Coronary artery (tissue), 2 donors: Measurements from ENCODE around the gene CEBPE.

Experiments
- DNase-seq: peaks from one replicate; pipeline ENCODE4 v3.0.0-alpha.2; 2017; ENCODE audit warnings: low spot score
- H3K27ac ChIP-seq, 2 donors: fragments of 200-600 bp; sonication (generic); one replicate each; pipeline ENCODE4 v1.5.1; 2016 to 2019
- H3K4me3 ChIP-seq: fragments of 200-600 bp; sonication (generic); 2 replicates; pipeline ENCODE4 v1.5.1; 2016; ENCODE audit warnings: mild to moderate bottlenecking, moderate library complexity
- CTCF ChIP-seq: fragments of 200-600 bp; sonication (generic); IDR thresholded peaks from one replicate; pipeline ENCODE4 v1.5.1; 2019; ENCODE audit warnings: antibody characterized with exemption

CEBPE gene

DNA sequence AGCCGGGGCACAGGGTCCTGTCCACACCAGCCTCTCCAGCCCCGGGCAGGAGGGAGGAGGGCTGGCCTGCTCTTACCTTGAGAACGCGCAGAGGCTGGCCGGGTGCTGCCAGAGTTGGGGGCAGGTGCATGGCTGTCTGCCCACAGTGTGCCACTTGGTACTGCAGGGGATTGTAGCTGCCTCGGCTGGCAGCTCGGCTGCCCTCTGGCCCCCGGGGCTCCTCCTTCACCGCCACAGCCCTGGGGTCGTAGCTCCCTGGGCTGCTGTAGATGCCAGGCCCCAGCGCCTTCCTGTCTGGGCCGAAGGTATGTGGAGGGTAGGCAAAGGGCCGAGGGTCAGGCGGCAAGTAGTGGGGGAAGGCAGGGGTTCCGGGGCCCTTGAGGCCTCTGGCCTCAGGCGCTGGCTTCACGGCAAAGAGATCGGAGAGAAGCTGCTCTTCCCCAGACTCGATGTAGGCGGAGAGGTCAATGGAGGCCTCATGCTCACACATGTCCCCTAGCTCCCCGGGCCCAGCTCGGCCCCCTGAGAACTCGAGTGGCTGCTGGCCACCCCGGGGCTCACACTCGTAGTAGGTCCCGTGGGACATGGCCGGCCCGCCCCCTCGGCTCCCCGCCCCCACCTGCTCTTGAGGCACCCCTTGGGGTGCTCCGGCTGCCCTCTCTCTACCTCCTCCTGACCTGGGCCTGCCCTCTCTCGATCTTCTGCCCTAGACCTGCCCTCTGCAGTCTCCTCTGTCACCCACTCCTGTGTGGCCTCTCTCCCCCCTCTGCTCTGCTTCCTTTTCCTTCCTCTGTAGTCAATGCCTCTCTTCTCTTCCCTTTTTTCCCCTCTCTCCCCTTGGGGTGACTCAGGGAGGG, at the start of gene CEBPE:
TSS of gene CEBPE (minus strand) at position 750 of the 857 bp plus-strand sequence. CDS start at position 586, 164 bp downstream.
- no peak within 1 kb of the TSS for H3K4me3 ChIP-seq
- DNase-seq, result no peak
- no peak within 1 kb of the TSS for H3K27ac ChIP-seq
- no peak for TF ChIP-seq CTCF

- DNase-seq, result no peak
- no peak overlapping the region for H3K4me3 ChIP-seq
- TF ChIP-seq CTCF, result no peak
- H3K27ac ChIP-seq, result peak overlapping the region in 1 of 2 donors; percentile 15
These were observed 49.2 kb upstream of the CEBPE start for GRCh38 chr14:23168246-23168645.

GRCh38 chr14:23167116-23167847, 48.2 kb upstream of the CEBPE start:
- DNase-seq, result no peak
- no peak overlapping the region for H3K4me3 ChIP-seq
- H3K27ac ChIP-seq, result peak overlapping the region in 1 of 2 donors; percentile 15
- no peak for TF ChIP-seq CTCF

- DNase-seq, result no peak
- Histone ChIP-seq H3K27ac (no peak overlapping the region), H3K4me3 (no peak overlapping the region)
- TF ChIP-seq CTCF, result no peak
These were observed 45.9 kb upstream of the CEBPE start for GRCh38 chr14:23164949-23165348.

- TF ChIP-seq CTCF, result no peak
- Histone ChIP-seq H3K27ac (no peak overlapping the region), H3K4me3 (no peak overlapping the region)
- DNase-seq, result no peak
These were observed 45.2 kb upstream of the CEBPE start for GRCh38 chr14:23164250-23164649.

- no peak overlapping the region for H3K4me3 ChIP-seq
- TF ChIP-seq CTCF, result no peak
- H3K27ac ChIP-seq, result no peak overlapping the region
- no peak for DNase-seq
These were observed 44.8 kb upstream of the CEBPE start for GRCh38 chr14:23163830-23164229.
